ENCODE results near the gene TRIM44.
"Not testable (repeated sequence)": the region's sequence is repeated elsewhere in the genome, so short reads cannot be mapped to it uniquely, and the experiment has no call there.

TRIM44 gene

GRCh38 chr11:35855671-35856070 is 193.1 kb downstream of the TRIM44 start:
- Histone ChIP-seq H3K27me3 (ENCODE audit: control insufficient read depth, insufficient read depth, low read length) (no peaks in the 10 kb centered on the region), H3K4me3 (ENCODE audit: low read length) (no peak overlapping the region), H3K4me1 (ENCODE audit: control insufficient read depth, insufficient read depth, low read length) (no peaks in the 10 kb centered on the region), H3K4me2 (ENCODE audit: low read length) (no peak overlapping the region), H3K36me3 (ENCODE audit: insufficient read depth, low read length) (no peaks in the 10 kb centered on the region), H3K9ac (ENCODE audit: low read depth, low read length) (no peak overlapping the region), H3K9me3 (replicated peaks; ENCODE audit: low read length) (no peaks in the 10 kb centered on the region)

- Histone ChIP-seq H3K9me3 (replicated peaks; ENCODE audit: low read length) (no peaks in the 10 kb centered on the region), H3K4me3 (ENCODE audit: low read length) (no peak overlapping the region), H3K36me3 (ENCODE audit: insufficient read depth, low read length) (no peaks in the 10 kb centered on the region)
These were observed 193.7 kb downstream of the TRIM44 start for GRCh38 chr11:35856259-35856658.

GRCh38 chr11:35856756-35857155 is 194.2 kb downstream of the TRIM44 start:
- H3K9ac ChIP-seq (ENCODE audit: low read depth, low read length): no peak overlapping the region
- H3K4me3 ChIP-seq (ENCODE audit: low read length): no peak overlapping the region
- no peaks in the 10 kb centered on the region for H3K36me3 ChIP-seq (ENCODE audit: insufficient read depth, low read length)
- no peak overlapping the region for H3K4me2 ChIP-seq (ENCODE audit: low read length)
- no peaks in the 10 kb centered on the region for H3K27me3 ChIP-seq (ENCODE audit: control insufficient read depth, insufficient read depth, low read length)
- H3K4me1 ChIP-seq (ENCODE audit: control insufficient read depth, insufficient read depth, low read length): no peaks in the 10 kb centered on the region
- H3K9me3 ChIP-seq (replicated peaks; ENCODE audit: low read length): no peaks in the 10 kb centered on the region

More at GRCh38 chr11:35856259-35856658, 193.7 kb downstream of the TRIM44 start:
- no peak overlapping the region for H3K9ac ChIP-seq (ENCODE audit: low read depth, low read length)
- no peaks in the 10 kb centered on the region for H3K4me1 ChIP-seq (ENCODE audit: control insufficient read depth, insufficient read depth, low read length)
- H3K27me3 ChIP-seq (ENCODE audit: control insufficient read depth, insufficient read depth, low read length): no peaks in the 10 kb centered on the region
- H3K4me2 ChIP-seq (ENCODE audit: low read length): no peak overlapping the region

- no peak overlapping the region for H3K4me3 ChIP-seq (ENCODE audit: low read length)
- no peak overlapping the region for H3K9ac ChIP-seq (ENCODE audit: low read depth, low read length)
- H3K27me3 ChIP-seq (ENCODE audit: control insufficient read depth, insufficient read depth, low read length): no peaks in the 10 kb centered on the region
- no peak overlapping the region for H3K4me2 ChIP-seq (ENCODE audit: low read length)
- H3K4me1 ChIP-seq (ENCODE audit: control insufficient read depth, insufficient read depth, low read length): no peaks in the 10 kb centered on the region
- H3K9me3 ChIP-seq (replicated peaks; ENCODE audit: low read length): no peaks in the 10 kb centered on the region
- no peaks in the 10 kb centered on the region for H3K36me3 ChIP-seq (ENCODE audit: insufficient read depth, low read length)
These were observed 195.3 kb downstream of the TRIM44 start for GRCh38 chr11:35857922-35858321.

- Histone ChIP-seq H3K4me3 (ENCODE audit: low read length) (no peak overlapping the region), H3K9me3 (replicated peaks; ENCODE audit: low read length) (no peaks in the 10 kb centered on the region), H3K4me1 (ENCODE audit: control insufficient read depth, insufficient read depth, low read length) (no peaks in the 10 kb centered on the region)
These were observed 196.7 kb downstream of the TRIM44 start for GRCh38 chr11:35859301-35859700.

GRCh38 chr11:35860194-35860593 is 197.6 kb downstream of the TRIM44 start:
- not testable (repeated sequence) for H3K4me3 ChIP-seq (ENCODE audit: low read length); H3K4me1 ChIP-seq (ENCODE audit: control insufficient read depth, insufficient read depth, low read length); H3K4me2 ChIP-seq (ENCODE audit: low read length); H3K27me3 ChIP-seq (ENCODE audit: control insufficient read depth, insufficient read depth, low read length); H3K9ac ChIP-seq (ENCODE audit: low read depth, low read length); H3K36me3 ChIP-seq (ENCODE audit: insufficient read depth, low read length); H3K9me3 ChIP-seq (replicated peaks; ENCODE audit: low read length)

More at GRCh38 chr11:35859301-35859700, 196.7 kb downstream of the TRIM44 start:
- H3K9ac ChIP-seq (ENCODE audit: low read depth, low read length): no peak overlapping the region
- H3K27me3 ChIP-seq (ENCODE audit: control insufficient read depth, insufficient read depth, low read length): no peaks in the 10 kb centered on the region
- H3K36me3 ChIP-seq (ENCODE audit: insufficient read depth, low read length): no peaks in the 10 kb centered on the region
- H3K4me2 ChIP-seq (ENCODE audit: low read length): no peak overlapping the region

- Histone ChIP-seq H3K4me2 (ENCODE audit: low read length) (no peak overlapping the region), H3K27me3 (ENCODE audit: control insufficient read depth, insufficient read depth, low read length) (no peaks in the 10 kb centered on the region), H3K4me3 (ENCODE audit: low read length) (no peak overlapping the region), H3K4me1 (ENCODE audit: control insufficient read depth, insufficient read depth, low read length) (no peaks in the 10 kb centered on the region), H3K36me3 (ENCODE audit: insufficient read depth, low read length) (no peaks in the 10 kb centered on the region), H3K9ac (ENCODE audit: low read depth, low read length) (no peak overlapping the region), H3K9me3 (replicated peaks; ENCODE audit: low read length) (no peaks in the 10 kb centered on the region)
These were observed 198.6 kb downstream of the TRIM44 start for GRCh38 chr11:35861191-35861590.

GRCh38 chr11:35862666-35863065 is 200.1 kb downstream of the TRIM44 start:
- no peaks in the 10 kb centered on the region for H3K4me1 ChIP-seq (ENCODE audit: control insufficient read depth, insufficient read depth, low read length)
- no peaks in the 10 kb centered on the region for H3K9me3 ChIP-seq (replicated peaks; ENCODE audit: low read length)
- H3K36me3 ChIP-seq (ENCODE audit: insufficient read depth, low read length): no peaks in the 10 kb centered on the region
- H3K4me2 ChIP-seq (ENCODE audit: low read length): no peak overlapping the region
- no peak overlapping the region for H3K4me3 ChIP-seq (ENCODE audit: low read length)
- no peak overlapping the region for H3K9ac ChIP-seq (ENCODE audit: low read depth, low read length)
- H3K27me3 ChIP-seq (ENCODE audit: control insufficient read depth, insufficient read depth, low read length): no peaks in the 10 kb centered on the region

- Histone ChIP-seq H3K36me3 (ENCODE audit: insufficient read depth, low read length) (no peaks in the 10 kb centered on the region), H3K9ac (ENCODE audit: low read depth, low read length) (no peak overlapping the region)
These were observed 201.6 kb downstream of the TRIM44 start for GRCh38 chr11:35864131-35864530.

GRCh38 chr11:35866601-35867000 is 204.0 kb downstream of the TRIM44 start:
- no peaks in the 10 kb centered on the region for H3K9me3 ChIP-seq (replicated peaks; ENCODE audit: low read length)
- H3K4me1 ChIP-seq (ENCODE audit: control insufficient read depth, insufficient read depth, low read length): no peaks in the 10 kb centered on the region
- H3K27me3 ChIP-seq (ENCODE audit: control insufficient read depth, insufficient read depth, low read length): no peaks in the 10 kb centered on the region
- H3K4me2 ChIP-seq (ENCODE audit: low read length): no peak overlapping the region
- no peaks in the 10 kb centered on the region for H3K36me3 ChIP-seq (ENCODE audit: insufficient read depth, low read length)
- H3K9ac ChIP-seq (ENCODE audit: low read depth, low read length): no peak overlapping the region
- H3K4me3 ChIP-seq (ENCODE audit: low read length): no peak overlapping the region

More at GRCh38 chr11:35864131-35864530, 201.6 kb downstream of the TRIM44 start:
- Histone ChIP-seq H3K4me2 (ENCODE audit: low read length) (no peak overlapping the region), H3K4me3 (ENCODE audit: low read length) (no peak overlapping the region), H3K27me3 (ENCODE audit: control insufficient read depth, insufficient read depth, low read length) (no peaks in the 10 kb centered on the region), H3K9me3 (replicated peaks; ENCODE audit: low read length) (no peaks in the 10 kb centered on the region), H3K4me1 (ENCODE audit: control insufficient read depth, insufficient read depth, low read length) (no peaks in the 10 kb centered on the region)

Data from skeletal muscle satellite cell (primary cell).